Keratinocyte (primary cell): ENCODE measurements around the gene EMX2.

Experiments
- CTCF ChIP-seq, 3 experiments: IDR thresholded peaks in 1 of 3; conservative IDR thresholded peaks in 1 of 3; optimal IDR thresholded peaks in 1 of 3; 2 replicates in 2 of 3; 3 replicates in 1 of 3; pipeline versions ENCODE3 to v1.5.1; 2011; ENCODE audit warnings: low read length in 3 of 3, mild to moderate bottlenecking in 3 of 3, moderate library complexity in 2 of 3, control low read depth in 1 of 3, inconsistent platforms in 1 of 3; ENCODE audit not compliant: insufficient read depth in 2 of 3; ENCODE audit errors: extremely low read depth in 1 of 3
- EZH2 ChIP-seq: IDR thresholded peaks from one replicate; pipeline ENCODE4 v1.6.1; 2012; ENCODE audit warnings: inconsistent platforms, mild to moderate bottlenecking, low read length, moderate library complexity

- TF ChIP-seq CTCF (optimal IDR thresholded peaks at IDR 0.05 in 1 of 3, IDR thresholded peaks at IDR 0.05 in 1 of 3, conservative IDR thresholded peaks at IDR 0.05 in 1 of 3; ENCODE audit: extremely low read depth in 1 of 3, insufficient read depth in 2 of 3, low read length in 3 of 3) (no peak), EZH2 (no peak)
Measured at GRCh38 chr10:117509573-117509972, 33.0 kb upstream of the EMX2 start.
